Kidney (tissue), 14 donors: ENCODE data around the gene TRMU. TPM values are rescaled to one million over a fixed set of nuclear protein-coding genes. Genes with fewer than 3 reads are reported as not detected.
A peak's percentile ranks its signal among the peaks of the same experiment; 100 is the strongest.

ENCODE experiments used
- DNase-seq, 5 donors: peaks; one replicate each; pipeline ENCODE4 v3.0.0-alpha.2; 2013 to 2020
- FAIRE-seq: peaks from 2 replicates; lab custom pipeline; 2012; peaks lifted over from hg19 to GRCh38; lab: Jason Lieb, UNC
- H3K27ac ChIP-seq, 2 donors: one replicate each; pipeline ENCODE4 v1.7.0; 2013; ENCODE audit warnings: low read depth in 2 of 2, low read length in 2 of 2, inconsistent platforms in 1 of 2
- H3K27me3 ChIP-seq: one replicate; pipeline ENCODE4 v1.7.1; 2013; ENCODE audit warnings: low read length, inconsistent platforms; ENCODE audit not compliant: control insufficient read depth, insufficient read depth
- H3K36me3 ChIP-seq, 3 donors: one replicate each; pipeline versions ENCODE4 v1.7.0 to v1.7.1; 2013; ENCODE audit warnings: low read length in 3 of 3, control low read depth in 1 of 3, inconsistent platforms in 1 of 3; ENCODE audit not compliant: insufficient read depth in 3 of 3, control insufficient read depth in 2 of 3
- H3K4me1 ChIP-seq, 3 donors: one replicate each; pipeline versions ENCODE4 v1.7.0 to v1.7.1; 2013; ENCODE audit warnings: low read length in 3 of 3, inconsistent platforms in 1 of 3, low read depth in 1 of 3; ENCODE audit not compliant: control insufficient read depth in 2 of 3, insufficient read depth in 2 of 3
- H3K4me3 ChIP-seq, 3 donors: one replicate each; pipeline versions ENCODE4 v1.7.0 to v1.8.1; 2013; ENCODE audit warnings: low read length in 3 of 3, control low read depth in 1 of 3, inconsistent platforms in 1 of 3
- H3K9ac ChIP-seq, 3 donors: one replicate each; pipeline versions ENCODE4 v1.7.0 to v1.7.1; 2013; ENCODE audit warnings: low read length in 3 of 3, control low read depth in 1 of 3, inconsistent platforms in 1 of 3
- H3K9me3 ChIP-seq, 3 donors: one replicate each; pipeline versions ENCODE4 v1.7.0 to v1.7.1; 2013; ENCODE audit warnings: low read length in 3 of 3, control low read depth in 1 of 3, inconsistent platforms in 1 of 3; ENCODE audit not compliant: control insufficient read depth in 2 of 3, insufficient read depth in 1 of 3
- CTCF ChIP-seq: IDR thresholded peaks from 3 replicates; pipeline ENCODE4 v1.5.1; 2012; ENCODE audit warnings: mild to moderate bottlenecking, moderate library complexity, borderline replicate concordance; ENCODE audit not compliant: insufficient read depth; ENCODE audit errors: extremely low read depth
- intact Hi-C: fragments of 100-400 bp; cut with DNase I; formaldehyde crosslinking; loops from one replicate; pipeline ENCODE4 v1.11.1; 2022
- polyA plus RNA-seq: library from polyadenylated mRNA; stranded (reverse); fragments of 350-450 nt; fragmentation: Illumina TruSeq; extraction: RNeasy Lipid Tissue Mini Kit (QIAGEN cat#74804); gene quantifications from one replicate; pipeline ENCODE4 v1.2.3, GENCODE V29; 2014; ENCODE audit warnings: low read depth, low replicate concordance; ENCODE audit not compliant: insufficient read depth
- total RNA-seq: library from RNA; stranded (reverse); fragmentation: NEBNext Ultra II Directional; extraction: Animal tissue kit (Norgen Biotek cat#: 25700); gene quantifications from one replicate; pipeline ENCODE4 v1.2.1, GENCODE V29; 2021
- donor health status: control.
- donor health status: control.
- donor health status: control.
- donor health status: control.
- donor health status: control.
- donor health status: DM: yes; HTN: yes; CAD: no.
- donor health status: Normal renal cell carcinoma (clear cell type).

Gene TRMU
- total and polyA plus RNA-seq, 2 donors from 2014 or later, result 40.5 to 41.1 TPM

GRCh38 chr22:46381142-46381541 is 45.6 kb downstream of the TRMU start:
- H3K36me3 ChIP-seq, result peaks cover 0 to 26% (median 2%) of the 10 kb centered on the region in 3 donors
- no peak for TF ChIP-seq CTCF
- H3K27ac ChIP-seq, result no peak overlapping the region
- H3K27me3 ChIP-seq, result no peaks in the 10 kb centered on the region
- DNase-seq (peak in 1 of 5 donors; percentile 82), FAIRE-seq (no peak)
- H3K9me3 ChIP-seq, result peaks cover 0 to under 1% (median 0%) of the 10 kb centered on the region in 3 donors
- intact Hi-C loops, result no loop called here
- peaks cover 4 to 41% (median 38%) of the 10 kb centered on the region in 3 donors for H3K4me1 ChIP-seq
- no peak overlapping the region for H3K9ac ChIP-seq
- H3K4me3 ChIP-seq, result no peak overlapping the region

GRCh38 chr22:46381731-46382130 is 46.2 kb downstream of the TRMU start:
- peaks cover 0 to 20% (median 2%) of the 10 kb centered on the region in 3 donors for H3K36me3 ChIP-seq
- no peak overlapping the region for H3K27ac ChIP-seq
- FAIRE-seq (no peak), DNase-seq (peak in 1 of 5 donors; percentile 71)
- H3K27me3 ChIP-seq, result no peaks in the 10 kb centered on the region
- intact Hi-C loops, result no loop called here
- H3K9ac ChIP-seq, result no peak overlapping the region
- no peaks in the 10 kb centered on the region for H3K9me3 ChIP-seq
- peaks cover 4 to 38% (median 35%) of the 10 kb centered on the region in 3 donors for H3K4me1 ChIP-seq
- TF ChIP-seq CTCF, result no peak
- H3K4me3 ChIP-seq, result no peak overlapping the region

- no peak for TF ChIP-seq CTCF
- FAIRE-seq, result no peak
These were observed 47.0 kb downstream of the TRMU start for GRCh38 chr22:46382524-46382923.

GRCh38 chr22:46386312-46386711 is 50.8 kb downstream of the TRMU start:
- FAIRE-seq, result no peak
- peaks cover 0 to 8% (median 2%) of the 10 kb centered on the region in 3 donors for H3K36me3 ChIP-seq

More at GRCh38 chr22:46382524-46382923, 47.0 kb downstream of the TRMU start:
- DNase-seq, result peak in 1 of 5 donors; percentile 38
- H3K9ac ChIP-seq, result no peak overlapping the region
- H3K27ac ChIP-seq, result no peak overlapping the region
- H3K4me1 ChIP-seq, result peaks cover 4 to 31% (median 28%) of the 10 kb centered on the region in 3 donors
- H3K36me3 ChIP-seq, result peaks cover 0 to 17% (median 2%) of the 10 kb centered on the region in 3 donors
- H3K27me3 ChIP-seq, result no peaks in the 10 kb centered on the region
- intact Hi-C loops, result no loop called here
- no peaks in the 10 kb centered on the region for H3K9me3 ChIP-seq
- no peak overlapping the region for H3K4me3 ChIP-seq

More at GRCh38 chr22:46386312-46386711, 50.8 kb downstream of the TRMU start:
- peaks cover 0 to 5% (median 0%) of the 10 kb centered on the region in 3 donors for H3K4me1 ChIP-seq
- no peak overlapping the region for H3K4me3 ChIP-seq
- no peaks in the 10 kb centered on the region for H3K9me3 ChIP-seq
- H3K27me3 ChIP-seq, result no peaks in the 10 kb centered on the region
- H3K27ac ChIP-seq, result no peak overlapping the region
- peak in 1 of 5 donors; percentile 69 for DNase-seq
- intact Hi-C loops, result no loop called here
- no peak for TF ChIP-seq CTCF
- no peak overlapping the region for H3K9ac ChIP-seq
